Hematopoietic multipotent progenitor cell treated with erythropoietin and hydrocortisone succinate and interleukin-3 and kit ligand, for 4 days (in vitro differentiated cells): ENCODE results near the gene GPBAR1.

Source experiments
- DNase-seq: peaks from one replicate; pipeline ENCODE4 v3.0.0-alpha.2; 2015

Gene GPBAR1, protein sequence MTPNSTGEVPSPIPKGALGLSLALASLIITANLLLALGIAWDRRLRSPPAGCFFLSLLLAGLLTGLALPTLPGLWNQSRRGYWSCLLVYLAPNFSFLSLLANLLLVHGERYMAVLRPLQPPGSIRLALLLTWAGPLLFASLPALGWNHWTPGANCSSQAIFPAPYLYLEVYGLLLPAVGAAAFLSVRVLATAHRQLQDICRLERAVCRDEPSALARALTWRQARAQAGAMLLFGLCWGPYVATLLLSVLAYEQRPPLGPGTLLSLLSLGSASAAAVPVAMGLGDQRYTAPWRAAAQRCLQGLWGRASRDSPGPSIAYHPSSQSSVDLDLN

GRCh38 chr2:218260742-218261422, at the start of gene GPBAR1:
TSS of gene GPBAR1 (plus strand) at chr2:218261015. CDS start at chr2:218262725, 1,710 bp downstream.
- DNase-seq = peak; percentile 24

- DNase-seq = no peak
Observed at GRCh38 chr2:218214116-218214515, 46.7 kb upstream of the GPBAR1 start.

DNA sequence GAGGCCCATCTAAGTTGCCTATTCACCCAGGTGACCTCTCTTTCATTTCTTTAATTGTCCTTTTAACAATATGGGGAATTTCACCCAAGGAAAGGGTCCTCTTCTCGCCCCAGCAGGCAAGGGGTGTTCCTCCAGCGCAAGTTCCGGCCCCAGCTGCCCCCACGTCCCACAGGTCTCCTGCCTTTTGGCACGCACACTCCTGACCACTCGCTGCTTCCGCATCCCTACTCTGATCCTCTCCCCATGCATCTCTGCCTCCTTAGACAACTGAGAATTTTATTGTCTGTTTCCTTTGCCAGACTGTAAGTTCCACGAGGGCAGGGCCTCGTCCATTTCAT, 44.5 kb upstream of the GPBAR1 start:
- DNase-seq = no peak

- peak; percentile 98 for DNase-seq
Observed at GRCh38 chr2:218216674-218217359, 44.0 kb upstream of the GPBAR1 start, which contains the start of gene ARPC2. TSS of gene ARPC2 (plus strand) at chr2:218217189. CDS start at chr2:218217471, 282 bp downstream.

- peak; percentile 84 for DNase-seq
Observed at GRCh38 chr2:218217360-218218267, 43.2 kb upstream of the GPBAR1 start.

DNA sequence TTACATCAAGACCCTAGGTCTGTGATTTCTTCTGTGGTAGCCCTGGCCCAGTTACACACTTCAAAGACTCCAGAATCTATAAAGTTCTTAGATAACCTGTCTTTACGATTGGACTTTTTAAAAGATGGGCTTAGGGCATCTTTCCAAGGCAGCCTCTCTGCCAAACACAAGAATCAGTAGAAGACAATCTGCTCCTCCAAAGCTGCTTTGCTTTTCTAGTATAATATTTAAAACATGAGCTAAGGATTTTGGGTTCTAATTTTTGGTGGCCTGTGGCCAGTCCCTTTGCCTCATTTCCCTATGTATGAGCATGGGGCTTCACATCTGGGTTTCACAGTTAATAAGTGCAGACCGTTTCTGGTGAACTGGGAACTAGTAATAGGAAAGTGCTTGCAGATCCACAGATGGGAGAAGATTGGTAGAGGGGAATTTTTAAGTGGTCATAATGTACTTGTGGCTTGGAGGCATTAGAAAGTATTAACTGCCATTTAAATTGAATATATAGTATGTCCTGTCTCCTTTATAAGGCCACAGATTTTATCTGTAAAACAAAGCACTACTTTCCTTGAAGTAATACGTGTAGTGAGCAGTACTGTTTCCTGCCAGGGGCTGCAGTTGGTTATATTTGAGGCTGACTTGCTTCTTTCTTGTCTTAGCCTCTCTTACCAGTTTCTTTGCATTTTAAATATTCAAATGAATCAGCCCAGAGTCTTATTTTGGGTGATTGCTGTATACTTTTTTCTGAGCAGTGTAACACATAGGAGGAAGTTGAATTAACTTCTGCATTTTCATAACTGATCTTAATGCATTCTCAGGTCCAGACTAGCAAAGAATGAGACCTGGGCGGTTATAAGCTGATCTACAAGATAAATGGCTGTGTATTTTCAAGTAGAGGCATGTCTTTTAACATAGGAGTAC, 42.3 kb upstream of the GPBAR1 start:
- peak; percentile 85 for DNase-seq

GRCh38 chr2:218219934-218220333, 40.9 kb upstream of the GPBAR1 start:
- DNase-seq = peak; percentile 21

- DNase-seq = peak; percentile 60
Observed at GRCh38 chr2:218221000-218221399, 39.8 kb upstream of the GPBAR1 start.

DNA sequence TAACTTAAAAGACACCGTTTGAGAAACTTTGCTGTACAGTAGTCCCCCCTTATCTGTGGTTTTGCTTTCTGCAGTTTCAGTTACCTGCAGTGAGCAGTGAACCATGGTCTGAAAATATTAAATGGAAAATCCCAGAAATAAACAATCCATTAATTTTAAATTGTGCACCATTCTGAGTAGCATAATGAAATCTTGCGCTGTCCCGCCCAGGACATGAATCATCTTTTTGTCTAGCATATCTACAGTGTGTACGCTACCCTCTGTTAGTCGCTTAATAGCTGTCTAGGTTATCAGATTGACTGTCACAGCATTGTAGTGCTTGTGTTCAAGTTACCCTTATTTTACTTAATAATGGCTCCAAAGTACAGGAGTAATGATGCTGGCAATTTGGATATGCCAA, 37.8 kb upstream of the GPBAR1 start:
- peak; percentile 45 for DNase-seq

DNA sequence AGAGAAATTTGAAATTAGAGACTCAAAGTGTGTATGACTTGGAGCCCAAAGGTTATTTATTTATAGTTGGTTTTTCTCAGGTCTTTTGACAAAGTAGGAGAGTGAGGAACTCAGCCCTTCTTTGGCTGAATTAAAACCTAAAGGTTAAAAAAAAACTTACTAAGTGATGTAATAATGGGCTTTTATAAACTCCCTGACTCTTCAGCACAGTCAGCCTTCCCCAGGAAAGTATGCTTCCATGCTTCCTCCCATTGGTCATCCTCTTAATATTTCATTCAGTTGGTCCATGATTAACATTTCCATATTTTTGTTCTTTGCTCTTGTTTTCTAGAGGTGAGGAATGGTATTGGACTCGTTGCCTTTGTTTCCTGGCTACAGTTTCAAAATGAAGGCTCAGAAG, 36.6 kb upstream of the GPBAR1 start:
- DNase-seq = no peak

DNA sequence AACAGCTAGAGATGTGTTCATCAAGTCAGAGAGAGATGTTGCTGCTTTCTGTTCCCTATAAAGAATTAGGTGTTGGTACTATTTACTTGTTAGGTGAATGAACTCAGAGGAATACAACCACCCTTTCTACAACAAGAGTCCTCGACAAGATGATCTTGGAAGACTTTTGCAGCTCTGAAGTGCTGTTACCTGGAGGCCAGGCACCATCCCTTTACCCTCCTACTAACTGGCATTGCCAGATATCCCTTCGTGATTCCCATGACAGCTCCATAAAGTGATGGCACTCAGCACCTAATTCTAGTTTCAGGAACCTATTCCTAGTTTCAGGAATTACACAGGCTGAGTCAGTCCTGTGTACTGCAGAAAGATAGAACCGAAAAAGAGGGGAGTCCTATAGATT, 33.9 kb upstream of the GPBAR1 start:
- DNase-seq = no peak

- DNase-seq = no peak
Observed at GRCh38 chr2:218228366-218229090, 32.3 kb upstream of the GPBAR1 start.

- peak; percentile 84 for DNase-seq
Observed at GRCh38 chr2:218229239-218229638, 31.6 kb upstream of the GPBAR1 start.

DNA sequence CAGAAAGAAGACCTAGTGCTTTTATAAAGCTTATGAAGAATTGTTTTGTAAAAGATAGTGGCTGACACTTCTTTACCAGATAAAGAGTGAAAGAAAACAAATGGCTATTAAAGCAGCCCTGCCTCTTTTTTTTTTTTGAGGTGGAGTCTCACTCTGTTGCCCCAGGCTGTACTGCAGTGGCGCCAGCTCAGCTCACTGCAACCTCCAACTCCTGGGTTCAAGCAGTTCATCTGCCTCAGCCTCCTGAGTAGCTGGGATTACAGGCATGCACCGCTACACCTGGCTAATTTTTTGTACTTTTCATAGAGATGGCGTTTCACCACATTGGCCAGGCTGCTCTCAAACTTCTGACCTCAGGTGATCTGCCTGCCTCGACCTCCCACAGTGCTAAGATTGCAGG, 31.0 kb upstream of the GPBAR1 start:
- DNase-seq = peak; percentile 25

GRCh38 chr2:218230882-218231281, 29.9 kb upstream of the GPBAR1 start:
- DNase-seq = peak; percentile 79

GRCh38 chr2:218233543-218233942, 27.3 kb upstream of the GPBAR1 start:
- no peak for DNase-seq

- DNase-seq = no peak
Observed at GRCh38 chr2:218234521-218234920, 26.3 kb upstream of the GPBAR1 start.

DNA sequence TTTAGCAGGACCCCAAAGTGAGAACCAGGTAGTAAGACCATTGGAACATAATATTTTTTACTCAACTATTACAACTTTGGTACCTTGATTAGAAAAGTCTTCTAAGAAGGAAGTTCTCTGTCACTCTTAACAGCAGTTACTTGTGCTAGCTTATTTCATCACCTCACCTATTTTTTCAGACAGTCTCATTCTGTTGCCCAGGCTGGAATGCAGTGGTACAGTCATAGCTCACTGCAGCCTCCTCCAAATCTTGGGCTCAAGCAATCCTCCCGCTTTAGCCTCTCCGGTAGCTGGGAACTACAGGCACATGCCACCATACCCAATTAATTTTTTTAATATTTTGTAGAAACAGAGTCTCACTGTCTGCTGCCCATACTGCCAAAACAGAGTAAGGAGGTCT, 25.8 kb upstream of the GPBAR1 start:
- DNase-seq = no peak

DNA sequence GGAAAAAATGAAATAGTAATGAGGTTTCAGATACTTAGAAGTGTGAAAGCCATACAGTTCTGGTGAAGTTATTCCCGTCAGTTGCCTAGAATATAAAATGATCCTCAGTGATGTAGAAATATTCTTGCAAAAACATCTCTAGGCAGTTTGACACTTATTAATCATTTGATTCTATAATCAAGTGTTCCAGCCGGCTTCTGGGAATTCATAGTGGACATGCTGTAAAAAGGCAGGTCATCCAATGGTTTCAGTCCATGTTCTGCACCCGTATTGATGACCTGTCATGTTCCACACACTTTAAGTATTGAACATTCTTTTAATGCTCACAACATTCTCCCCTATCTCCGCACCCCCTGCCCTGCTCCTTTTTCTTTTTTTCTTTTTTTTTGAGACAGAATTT, 24.0 kb upstream of the GPBAR1 start:
- no peak for DNase-seq

GRCh38 chr2:218238887-218239286, 21.9 kb upstream of the GPBAR1 start:
- no peak for DNase-seq

- DNase-seq = no peak
Observed at GRCh38 chr2:218244204-218244603, 16.6 kb upstream of the GPBAR1 start.
